Testis (tissue), 2 donors: ENCODE measurements around the gene PRKCA.

Experiments
- CTCF ChIP-seq, 3 experiments: fragments of 450-650 bp in 2 of 3; fragments of 200-600 bp in 1 of 3; sonication (generic) in 1 of 3; IDR thresholded peaks; one replicate each; pipeline ENCODE4 v1.5.1; 2016 to 2019; ENCODE audit warnings: antibody characterized with exemption in 3 of 3, mild to moderate bottlenecking in 2 of 3, moderate library complexity in 1 of 3
- POLR2A ChIP-seq: fragments of 450-650 bp; IDR thresholded peaks from one replicate; pipeline ENCODE4 v1.6.1; 2017; ENCODE audit warnings: antibody characterized with exemption, mild to moderate bottlenecking, moderate library complexity

GRCh38 chr17:66839616-66840015 lies 537.2 kb downstream of the PRKCA start:
- TF ChIP-seq CTCF (IDR thresholded peaks at IDR 0.05) (no peak), POLR2A (no peak)
